ENCODE data around the gene ALK. TPM values are rescaled to one million over a fixed set of nuclear protein-coding genes. Genes with fewer than 3 reads are reported as not detected.

ALK gene
- total and polyA plus RNA-seq, 10 of the 15 experiments (the other 5 are each of a cell fraction or from before 2014, with no cell fraction given) = 0.11 TPM; not detected in 9

- POLR2A ChIA-PET = no interaction called here
- Histone ChIP-seq H3K4me3 (no peak overlapping the region), H3K27ac (ENCODE audit: control insufficient read depth, insufficient read depth) (no peak overlapping the region), H4K20me1 (ENCODE audit: control insufficient read depth, insufficient read depth) (no peaks in the 10 kb centered on the region), H3K9ac (ENCODE audit: control insufficient read depth, insufficient read depth, low read length) (no peak overlapping the region), H3K9me3 (replicated peaks; ENCODE audit: control insufficient read depth, insufficient read depth, low read length) (no peaks in the 10 kb centered on the region), H3K4me1 (ENCODE audit: control insufficient read depth, insufficient read depth, low read length) (no peaks in the 10 kb centered on the region), H3K27me3 (replicated peaks in 1 of 2; ENCODE audit: control insufficient read depth in 2 of 2, insufficient read depth in 2 of 2, low read length in 1 of 2) (peaks cover 2% of the 10 kb centered on the region in 2 experiments; a peak in 2 of 4 replicates), H3K4me2 (ENCODE audit: control insufficient read depth, insufficient read depth) (no peak overlapping the region), H3K36me3 (ENCODE audit: control insufficient read depth in 2 of 2, insufficient read depth in 2 of 2, low read length in 1 of 2) (no peaks in the 10 kb centered on the region), H2AFZ (ENCODE audit: control insufficient read depth, low read depth, low read length) (no peak overlapping the region), H3K79me2 (ENCODE audit: control insufficient read depth, insufficient read depth, low read length) (no peaks in the 10 kb centered on the region)
- no peak for DNase-seq (ENCODE audit: low read depth, low spot score)
- ATAC-seq = no peak
- WGBS (ENCODE audit: insufficient coverage, insufficient replicate concordance, low lambda C conversion rate, missing lambda C conversion rate) = 62% methylated on average over 6 of the region's 6 CpGs
- in situ Hi-C loops (cut with MboI) = no loop called here
- CTCF ChIA-PET = no interaction called here
- no TSS peak for BruUV-seq (replicated peaks)
- FAIRE-seq = no peak
- intact Hi-C loops (cut with micrococcal nuclease; ENCODE audit: unreplicated experiment) = no loop called here
- RAD21 ChIA-PET (ENCODE audit: unreplicated experiment) = no interaction called here
- no peak for TF ChIP-seq SUZ12 (IDR thresholded peaks at IDR 0.05; ENCODE audit: unreplicated experiment)
- TF ChIP-seq PKNOX1 (IDR thresholded peaks at IDR 0.05) = no peak
- no peak for TF ChIP-seq BHLHE40 (IDR thresholded peaks at IDR 0.05; ENCODE audit: borderline replicate concordance in 1 of 2, low read depth in 2 of 2, low read length in 1 of 2)
- TF ChIP-seq SREBF2 (IDR thresholded peaks at IDR 0.05; ENCODE audit: low read length) = no peak
- SMC1A ChIA-PET (ENCODE audit: uncharacterized antibody, unreplicated experiment) = no interaction called here
These were observed 503.8 kb downstream of the ALK start for GRCh38 chr2:29417630-29418029.

- FAIRE-seq (no peak), ATAC-seq (no peak), DNase-seq (ENCODE audit: low read depth, low spot score) (no peak)
- Histone ChIP-seq H3K9me3 (replicated peaks; ENCODE audit: control insufficient read depth, insufficient read depth, low read length) (no peaks in the 10 kb centered on the region), H3K27me3 (replicated peaks in 1 of 2; ENCODE audit: control insufficient read depth in 2 of 2, insufficient read depth in 2 of 2, low read length in 1 of 2) (0 out of 4 replicates have a peak, but pooled peaks cover 0 to 5% of the 10 kb centered on the region in 2 experiments), H3K4me1 (ENCODE audit: control insufficient read depth, insufficient read depth, low read length) (no peaks in the 10 kb centered on the region), H2AFZ (ENCODE audit: control insufficient read depth, low read depth, low read length) (no peak overlapping the region), H3K36me3 (ENCODE audit: control insufficient read depth in 2 of 2, insufficient read depth in 2 of 2, low read length in 1 of 2) (no peaks in the 10 kb centered on the region), H3K4me2 (ENCODE audit: control insufficient read depth, insufficient read depth) (no peak overlapping the region), H3K4me3 (no peak overlapping the region), H4K20me1 (ENCODE audit: control insufficient read depth, insufficient read depth) (no peaks in the 10 kb centered on the region), H3K9ac (ENCODE audit: control insufficient read depth, insufficient read depth, low read length) (no peak overlapping the region), H3K79me2 (ENCODE audit: control insufficient read depth, insufficient read depth, low read length) (no peaks in the 10 kb centered on the region), H3K27ac (ENCODE audit: control insufficient read depth, insufficient read depth) (no peak overlapping the region)
- intact Hi-C loops (cut with micrococcal nuclease; ENCODE audit: unreplicated experiment) (no loop called here), in situ Hi-C loops (cut with MboI) (no loop called here)
- RAD21 ChIA-PET (ENCODE audit: unreplicated experiment) = no interaction called here
- BruUV-seq (replicated peaks) = no TSS peak
- SMC1A ChIA-PET (ENCODE audit: uncharacterized antibody, unreplicated experiment) = no interaction called here
- WGBS (ENCODE audit: insufficient coverage, insufficient replicate concordance, low lambda C conversion rate, missing lambda C conversion rate) = 0% methylated on average over 1 of the region's 1 CpG
- TF ChIP-seq ZNF274 (IDR thresholded peaks at IDR 0.05; ENCODE audit: insufficient read depth, insufficient read length) (no peak), SUZ12 (IDR thresholded peaks at IDR 0.05; ENCODE audit: unreplicated experiment) (no peak)
- POLR2A ChIA-PET = no interaction called here
- CTCF ChIA-PET = no interaction called here
These were observed 509.0 kb downstream of the ALK start for GRCh38 chr2:29412197-29412925.

Data from GM12878 (cell line).